K562 (cell line): Measurements from ENCODE around the gene MRPL55. TPM values are rescaled to one million over a fixed set of nuclear protein-coding genes. Genes with fewer than 3 reads are reported as not detected.

ENCODE experiments used
- ATF2 ChIP-seq: sonication (generic); formaldehyde crosslinking; IDR thresholded peaks from 2 replicates; pipeline ENCODE4 v1.8.1; 2022; ENCODE audit warnings: missing genetic modification reagents
- CTBP1 ChIP-seq: fragments of 450-650 bp; IDR thresholded peaks from 2 replicates; pipeline ENCODE4 v1.6.1; 2016; ENCODE audit warnings: borderline replicate concordance
- EWSR1 ChIP-seq: fragments of 450-650 bp; IDR thresholded peaks from 2 replicates; pipeline ENCODE4 v1.6.1; 2018; ENCODE audit warnings: borderline replicate concordance, mild to moderate bottlenecking, low read depth, moderate library complexity; ENCODE audit not compliant: partially characterized antibody
- FOXO4 ChIP-seq: fragments of 450-650 bp; formaldehyde crosslinking; IDR thresholded peaks from 2 replicates; pipeline ENCODE4 v1.4.0; 2020; ENCODE audit warnings: mild to moderate bottlenecking, moderate library complexity
- FUS ChIP-seq: fragments of 200-400 bp; formaldehyde crosslinking; optimal IDR thresholded peaks from 2 replicates; pipeline ENCODE3; 2017; ENCODE audit warnings: low read depth, low read length
- GABPB1 ChIP-seq: sonication (generic); formaldehyde crosslinking; IDR thresholded peaks from 2 replicates; pipeline ENCODE4 v1.8.0; 2022; ENCODE audit warnings: mild to moderate bottlenecking, missing genetic modification reagents
- HMGN3 ChIP-seq: IDR thresholded peaks from 2 replicates; pipeline ENCODE4 v1.6.1; 2011; ENCODE audit warnings: borderline replicate concordance, low read depth, mild to moderate bottlenecking, mixed read lengths, low read length; ENCODE audit not compliant: insufficient read length; ENCODE audit errors: extremely low read depth
- KAT2B ChIP-seq: IDR thresholded peaks from one replicate; pipeline ENCODE4 v1.6.1; 2012; ENCODE audit warnings: low read depth, mild to moderate bottlenecking, control low read depth, inconsistent platforms, low read length, moderate library complexity
- L3MBTL2 ChIP-seq: fragments of 450-650 bp; IDR thresholded peaks from 2 replicates; pipeline ENCODE4 v1.6.1; 2016; ENCODE audit warnings: mild to moderate bottlenecking, moderate library complexity
- MED1 ChIP-seq: sonication (generic); formaldehyde crosslinking; IDR thresholded peaks from 2 replicates; pipeline ENCODE4 v1.8.1; 2023; ENCODE audit warnings: missing genetic modification reagents, borderline replicate concordance
- NELFE ChIP-seq: IDR thresholded peaks from 2 replicates; pipeline ENCODE4 v1.6.1; 2011; ENCODE audit warnings: mild to moderate bottlenecking; ENCODE audit not compliant: insufficient read depth, insufficient read length
- NFXL1 ChIP-seq: fragments of 450-650 bp; formaldehyde crosslinking; IDR thresholded peaks from 2 replicates; pipeline ENCODE4 v1.4.0; 2021; ENCODE audit warnings: mild to moderate bottlenecking
- PHB ChIP-seq: fragments of 250-450 bp; sonication (Bioruptor Pico); IDR thresholded peaks from 2 replicates; pipeline ENCODE4 v1.5.0; 2021
- PHF20 ChIP-seq: fragments of 450-650 bp; IDR thresholded peaks from 2 replicates; pipeline ENCODE4 v1.6.1; 2018; ENCODE audit not compliant: partially characterized antibody
- PHF8 ChIP-seq: fragments of 200-600 bp; sonication (generic); IDR thresholded peaks from 2 replicates; pipeline ENCODE4 v1.6.1; 2012; ENCODE audit warnings: mixed run types, mild to moderate bottlenecking, inconsistent platforms, low read length, moderate library complexity, borderline replicate concordance
- RBBP5 ChIP-seq: fragments of 200-600 bp; sonication (generic); IDR thresholded peaks from 2 replicates; pipeline ENCODE4 v1.6.1; 2012; ENCODE audit warnings: borderline replicate concordance, mild to moderate bottlenecking, low read length, control low read depth, inconsistent platforms; ENCODE audit not compliant: insufficient read depth, poor library complexity, severe bottlenecking
- RBM34 ChIP-seq: fragments of 200-400 bp; formaldehyde crosslinking; IDR thresholded peaks from 2 replicates; pipeline ENCODE4 v1.6.1; 2018; ENCODE audit warnings: low read length, borderline replicate concordance; ENCODE audit not compliant: insufficient read depth
- SPI1 ChIP-seq: IDR thresholded peaks from 2 replicates; pipeline ENCODE4 v1.6.1; 2011; ENCODE audit warnings: low read depth, low read length, control low read depth, borderline replicate concordance
- STAG1 ChIP-seq: sonication (generic); formaldehyde crosslinking; IDR thresholded peaks from 2 replicates; pipeline ENCODE4 v1.5.0; 2020; ENCODE audit warnings: missing genetic modification reagents, borderline replicate concordance
- TARDBP ChIP-seq: fragments of 450-650 bp; IDR thresholded peaks from 2 replicates; pipeline ENCODE4 v1.6.1; 2016
- ZFX ChIP-seq: sonication (generic); formaldehyde crosslinking; IDR thresholded peaks from 2 replicates; pipeline ENCODE4 v1.8.0; 2022; ENCODE audit warnings: mild to moderate bottlenecking, missing genetic modification reagents, moderate library complexity
- ZNF24 ChIP-seq: fragments of 450-650 bp; IDR thresholded peaks from 2 replicates; pipeline ENCODE4 v1.6.1; 2016
- ZNF398 ChIP-seq: fragments of 250-450 bp; sonication (Bioruptor Pico); IDR thresholded peaks from 2 replicates; pipeline ENCODE4 v1.8.0; 2021; ENCODE audit warnings: moderate library complexity, mild to moderate bottlenecking, inconsistent platforms
- polyA plus RNA-seq, 8 experiments: library from polyadenylated mRNA; depleted of rRNA in 4 of 8; stranded (reverse) in 5 of 8; unstranded in 3 of 8; fragments of >200 nt; fragmentation: Nextera tagmentation in 2 of 8; fragmentation: Illumina TruSeq in 1 of 8; extraction: Ambion mirVana in 2 of 8; extraction: Trizol in 1 of 8; gene quantifications; 2 replicates each; pipeline versions ENCODE4 v1.2.1 to v1.2.3, GENCODE V29; 2011 to 2014; ENCODE audit warnings: inconsistent platforms in 1 of 8, missing spikeins in 1 of 8
- total RNA-seq, 7 experiments: library from RNA; depleted of rRNA in 6 of 7; stranded (reverse); fragments of >200 nt in 6 of 7; fragmentation: Illumina TruSeq in 2 of 7; extraction: Trizol in 2 of 7; gene quantifications; 2 replicates each; pipeline versions ENCODE4 v1.2.1 to v1.2.3, GENCODE V29; 2011 to 2021; ENCODE audit warnings: low replicate concordance in 1 of 7

MRPL55 gene
- total and polyA plus RNA-seq, 9 of the 15 experiments (the other 6 are each of a cell fraction or from before 2014, with no cell fraction given): 34.9 to 228 (median 81.0) TPM

GRCh38 chr1:228139931-228140723, 31.0 kb upstream of the MRPL55 start, which contains the start of gene GUK1 (continued):
- peak; percentile 93 for TF ChIP-seq CTBP1
- TF ChIP-seq KAT2B: no peak
- TF ChIP-seq MED1 (CRISPR knock-in tag): no peak
- TF ChIP-seq ZNF398 (CRISPR knock-in tag): no peak
- no peak for TF ChIP-seq ATF2 (CRISPR knock-in tag)
- TF ChIP-seq FUS: peak; percentile 76
- peak; percentile 24; the same call in 1 of the 2 replicates for TF ChIP-seq SPI1
- TF ChIP-seq ZFX (CRISPR knock-in tag): peak; percentile 96
- 0 out of 2 replicates have a peak, but pooled peaks have one; percentile 8 for TF ChIP-seq PHB
- TF ChIP-seq PHF8: peak; percentile 86
- TF ChIP-seq HMGN3: peak; percentile 92
- peak; percentile 30; the same call in 1 of the 2 replicates for TF ChIP-seq L3MBTL2
- TF ChIP-seq RBBP5: peak; percentile 84
- no peak for TF ChIP-seq NFXL1
- TF ChIP-seq PHF20: peak; percentile 88
- no peak; the same call in 1 of the 2 replicates for TF ChIP-seq RBM34
- TF ChIP-seq STAG1 (CRISPR knock-in tag): no peak; the same call in 1 of the 2 replicates
- TF ChIP-seq EWSR1: no peak
- TF ChIP-seq TARDBP: peak; percentile 96
- TF ChIP-seq ZNF24: peak; percentile 49; the same call in 1 of the 2 replicates
- peak; percentile 84; the same call in 1 of the 2 replicates for TF ChIP-seq GABPB1 (CRISPR knock-in tag)
- no peak for TF ChIP-seq NELFE
- no peak for TF ChIP-seq FOXO4
